ENCODE data around the gene DMRTC2. TPM values are rescaled to one million over a fixed set of nuclear protein-coding genes. Genes with fewer than 3 reads are reported as not detected.

Gene DMRTC2
- total RNA-seq, 1 experiment from 2014 or later = not detected

GRCh38 chr19:41877916-41878905, 33.4 kb downstream of the DMRTC2 start:
- intact Hi-C loops (cut with micrococcal nuclease; ENCODE audit: unreplicated experiment) (loop anchor here (5.0 kb wide), 1 partner anchor 79 kb away; the partner anchor contains the start of gene RABAC1), in situ Hi-C loops (cut with HindIII; ENCODE audit: low pct_unique_long_range_greater_than_20kb, low sequenced_read_pairs) (no loop called here)
- TF ChIP-seq TCF7L2 (IDR thresholded peaks at IDR 0.05; ENCODE audit: low read depth, low read length) = no peak
- no peak for TF ChIP-seq SIN3A (IDR thresholded peaks at IDR 0.05; ENCODE audit: borderline replicate concordance, insufficient read depth, low read depth, low read length)
- no peak for TF ChIP-seq POLR2AphosphoS5 (IDR thresholded peaks at IDR 0.05; ENCODE audit: low read depth, low read length)
- TF ChIP-seq REST (IDR thresholded peaks at IDR 0.05; ENCODE audit: insufficient read depth in 1 of 2, low read depth in 2 of 2, low read length in 1 of 2) = no peak
- TF ChIP-seq CTCF (IDR thresholded peaks at IDR 0.05) = no peak
- Histone ChIP-seq H3K27ac (ENCODE audit: low read length) (no peak overlapping the region), H3K27me3 (ENCODE audit: control insufficient read depth, insufficient read depth, low read length) (no peaks in the 10 kb centered on the region), H3K4me1 (ENCODE audit: control insufficient read depth, insufficient read depth, low read length) (no peaks in the 10 kb centered on the region), H3K9me3 (ENCODE audit: control insufficient read depth, insufficient read depth, low read depth, low read length) (no peaks in the 10 kb centered on the region), H3K4me3 (ENCODE audit: low read depth in 2 of 2, low read length in 2 of 2) (no peak overlapping the region), H3K36me3 (ENCODE audit: control insufficient read depth, insufficient read depth, low read length) (no peaks in the 10 kb centered on the region; the same call in 1 of the 2 replicates)
- BruUV-seq (replicated peaks) = no TSS peak
- CTCF ChIA-PET = no interaction called here
- no peak for DNase-seq (ENCODE audit: low read depth, low spot score)
- no peak for ATAC-seq
- POLR2A ChIA-PET = no interaction called here

- no TSS peak for BruUV-seq (replicated peaks)
- no peaks in the 10 kb centered on the region for H3K9me3 ChIP-seq (ENCODE audit: control insufficient read depth, insufficient read depth, low read depth, low read length)
- in situ Hi-C loops (cut with HindIII; ENCODE audit: low pct_unique_long_range_greater_than_20kb, low sequenced_read_pairs) = no loop called here
- H3K4me3 ChIP-seq (ENCODE audit: low read depth in 2 of 2, low read length in 2 of 2) = no peak overlapping the region
- CTCF ChIA-PET = no interaction called here
- POLR2A ChIA-PET = no interaction called here
- H3K27ac ChIP-seq (ENCODE audit: low read length) = no peak overlapping the region
- ATAC-seq (no peak), DNase-seq (ENCODE audit: low read depth, low spot score) (no peak)
- intact Hi-C loops (cut with micrococcal nuclease; ENCODE audit: unreplicated experiment) = loop anchor here (5.0 kb wide), 1 partner anchor 78 kb away; the partner anchor contains the start of gene RABAC1
- no peaks in the 10 kb centered on the region; the same call in 1 of the 2 replicates for H3K36me3 ChIP-seq (ENCODE audit: control insufficient read depth, insufficient read depth, low read length)
- TF ChIP-seq POLR2AphosphoS5 (IDR thresholded peaks at IDR 0.05; ENCODE audit: low read depth, low read length) (no peak), TCF7L2 (IDR thresholded peaks at IDR 0.05; ENCODE audit: low read depth, low read length) (no peak), CTCF (IDR thresholded peaks at IDR 0.05) (no peak), REST (IDR thresholded peaks at IDR 0.05; ENCODE audit: insufficient read depth in 1 of 2, low read depth in 2 of 2, low read length in 1 of 2) (no peak), SIN3A (IDR thresholded peaks at IDR 0.05; ENCODE audit: borderline replicate concordance, insufficient read depth, low read depth, low read length) (no peak)
- no peaks in the 10 kb centered on the region for H3K4me1 ChIP-seq (ENCODE audit: control insufficient read depth, insufficient read depth, low read length)
- H3K27me3 ChIP-seq (ENCODE audit: control insufficient read depth, insufficient read depth, low read length) = no peaks in the 10 kb centered on the region
These were observed 34.2 kb downstream of the DMRTC2 start for GRCh38 chr19:41879080-41879479.
